Caki2 (cell line): ENCODE data around the gene PPP1R26. TPM values are rescaled to one million over a fixed set of nuclear protein-coding genes. Genes with fewer than 3 reads are reported as not detected.
"Not testable (repeated sequence)": the region's sequence is repeated elsewhere in the genome, so short reads cannot be mapped to it uniquely, and the experiment has no call there.

Experiments
- DNase-seq: peaks from one replicate; pipeline ENCODE4 v3.0.0-alpha.2; 2015; ENCODE audit warnings: low read depth
- in situ Hi-C: cut with HindIII; loops from 2 replicates; pipeline ENCODE4 v1.10.0; 2016; ENCODE audit warnings: low sequenced_read_pairs, low pct_unique_long_range_greater_than_20kb, mixed read lengths
- total RNA-seq: library from RNA; depleted of rRNA; stranded (reverse); fragments of >200 nt; shearing (Covaris generic); gene quantifications from 2 replicates; pipeline ENCODE4 v1.2.3, GENCODE V29; 2014; ENCODE audit warnings: low replicate concordance; rRNA removed

PPP1R26 gene
- total RNA-seq, 1 experiment from 2014 or later = 32.4 TPM

GRCh38 chr9:135526089-135526729 lies 46.6 kb downstream of the PPP1R26 start:
- in situ Hi-C loops = no loop called here
- no peak for DNase-seq

GRCh38 chr9:135526730-135527571 lies 47.4 kb downstream of the PPP1R26 start:
- in situ Hi-C loops = no loop called here
- no peak for DNase-seq

GRCh38 chr9:135528842-135529435 lies 49.4 kb downstream of the PPP1R26 start:
- in situ Hi-C loops, DNase-seq: not testable (repeated sequence)

GRCh38 chr9:135530146-135530545 lies 50.6 kb downstream of the PPP1R26 start:
- in situ Hi-C loops = no loop called here
- no peak for DNase-seq

GRCh38 chr9:135531096-135531495 lies 51.5 kb downstream of the PPP1R26 start:
- no peak for DNase-seq
- in situ Hi-C loops = no loop called here

GRCh38 chr9:135533113-135533512 lies 53.5 kb downstream of the PPP1R26 start:
- DNase-seq = no peak
- in situ Hi-C loops = no loop called here

GRCh38 chr9:135533674-135534073 lies 54.1 kb downstream of the PPP1R26 start:
- DNase-seq = no peak
- in situ Hi-C loops = no loop called here

GRCh38 chr9:135534192-135534711 lies 54.7 kb downstream of the PPP1R26 start:
- DNase-seq, in situ Hi-C loops: not testable (repeated sequence)

- in situ Hi-C loops, DNase-seq: not testable (repeated sequence)
Observed at GRCh38 chr9:135534826-135535225, 55.2 kb downstream of the PPP1R26 start.

- DNase-seq, in situ Hi-C loops: not testable (repeated sequence)
Observed at GRCh38 chr9:135535631-135536030, 56.0 kb downstream of the PPP1R26 start.

GRCh38 chr9:135536216-135536615 lies 56.6 kb downstream of the PPP1R26 start:
- DNase-seq = no peak
- in situ Hi-C loops = no loop called here

Other genes starting within 250 kb of the PPP1R26 start
- 30.9 and 50.6 TPM in 2 replicates for gene MRPS2, start 20.9 kb downstream of the PPP1R26 start, total RNA-seq
- gene LCN1, start 41.7 kb downstream of the PPP1R26 start, total RNA-seq = not detected in 2 replicates
- not detected in 2 replicates for gene OBP2A, start 66.3 kb downstream of the PPP1R26 start, total RNA-seq
- not detected in 2 replicates for gene PAEP, start 82.0 kb downstream of the PPP1R26 start, total RNA-seq
- gene GLT6D1, start 159.8 kb downstream of the PPP1R26 start, total RNA-seq = not detected in 2 replicates
- gene LCN9, start 183.5 kb downstream of the PPP1R26 start, total RNA-seq = not detected in 2 replicates
- gene SOHLH1, start 219.7 kb downstream of the PPP1R26 start, total RNA-seq = not detected in 2 replicates
- gene KCNT1, start 222.4 kb downstream of the PPP1R26 start, total RNA-seq = not detected in 2 replicates